Activated T-cell treated with anti-CD3 and anti-CD28 coated beads for 4 hours (primary cell): Measurements from ENCODE around the gene MRPL36.
A peak's percentile ranks its signal among the peaks of the same experiment; 100 is the strongest.
"Not testable (repeated sequence)": the region's sequence is repeated elsewhere in the genome, so short reads cannot be mapped to it uniquely, and the experiment has no call there.

Experiments used
- DNase-seq: peaks from one replicate; pipeline ENCODE4 v3.0.0-alpha.2; 2020

MRPL36 gene

GRCh38 chr5:1799602-1800471, at the start of gene MRPL36:
Gene MRPL36, minus strand, starts transcription at chr5:1799837. Its CDS starts 902 bp downstream, at chr5:1798935.
- peak; percentile 92 for DNase-seq

- no peak for DNase-seq
Measured at GRCh38 chr5:1847611-1848010, 48.0 kb upstream of the MRPL36 start.

- no peak for DNase-seq
Measured at GRCh38 chr5:1847056-1847455, 47.4 kb upstream of the MRPL36 start.

- no peak for DNase-seq
Measured at GRCh38 chr5:1846583-1846982, 46.9 kb upstream of the MRPL36 start.

GRCh38 chr5:1845696-1846095, 46.1 kb upstream of the MRPL36 start:
- no peak for DNase-seq

GRCh38 chr5:1844708-1845436, 45.2 kb upstream of the MRPL36 start:
- no peak for DNase-seq

- not testable (repeated sequence) for DNase-seq
Measured at GRCh38 chr5:1843761-1844160, 44.1 kb upstream of the MRPL36 start.

GRCh38 chr5:1842004-1842819, 42.6 kb upstream of the MRPL36 start:
- DNase-seq, result no peak

GRCh38 chr5:1840741-1841521, 41.3 kb upstream of the MRPL36 start:
- no peak for DNase-seq

GRCh38 chr5:1840071-1840547, 40.5 kb upstream of the MRPL36 start:
- DNase-seq, result no peak

- DNase-seq, result no peak
Measured at GRCh38 chr5:1838013-1838412, 38.4 kb upstream of the MRPL36 start.

- no peak for DNase-seq
Measured at GRCh38 chr5:1836891-1837880, 37.5 kb upstream of the MRPL36 start.

GRCh38 chr5:1836176-1836890, 36.7 kb upstream of the MRPL36 start:
- no peak for DNase-seq

- no peak for DNase-seq
Measured at GRCh38 chr5:1835431-1835830, 35.8 kb upstream of the MRPL36 start.

- DNase-seq, result no peak
Measured at GRCh38 chr5:1834721-1835429, 35.2 kb upstream of the MRPL36 start.

- no peak for DNase-seq
Measured at GRCh38 chr5:1834022-1834551, 34.5 kb upstream of the MRPL36 start.

GRCh38 chr5:1833264-1834021, 33.8 kb upstream of the MRPL36 start:
- no peak for DNase-seq

- DNase-seq, result no peak
Measured at GRCh38 chr5:1832511-1833250, 33.0 kb upstream of the MRPL36 start.
